ENCODE data around the gene TSPOAP1.
A peak's percentile ranks its signal among the peaks of the same experiment; 100 is the strongest.

TSPOAP1 gene

DNA sequence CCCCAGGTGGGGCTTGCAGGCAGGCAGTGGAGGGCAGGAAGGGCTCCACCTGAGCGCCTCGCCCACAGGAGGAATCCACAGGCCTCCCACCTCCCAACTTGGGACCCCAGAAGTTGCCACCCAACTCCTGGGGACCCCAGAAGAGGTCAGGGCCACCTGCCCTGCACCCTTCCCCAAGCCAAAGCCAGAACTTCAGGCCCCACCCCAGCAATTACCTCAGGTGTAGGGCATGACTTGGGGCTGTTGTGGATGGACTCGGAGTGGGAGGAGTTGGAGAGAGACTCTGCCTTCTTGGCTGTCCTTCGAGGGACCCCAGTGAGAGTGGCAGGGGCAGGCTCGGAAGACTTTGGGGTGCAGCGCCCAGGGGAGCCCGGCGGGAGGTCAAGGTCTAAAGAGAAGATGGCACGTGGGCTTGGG lies 10.5 kb downstream of the TSPOAP1 start:
- no peak for DNase-seq (ENCODE audit: low spot score)

DNA sequence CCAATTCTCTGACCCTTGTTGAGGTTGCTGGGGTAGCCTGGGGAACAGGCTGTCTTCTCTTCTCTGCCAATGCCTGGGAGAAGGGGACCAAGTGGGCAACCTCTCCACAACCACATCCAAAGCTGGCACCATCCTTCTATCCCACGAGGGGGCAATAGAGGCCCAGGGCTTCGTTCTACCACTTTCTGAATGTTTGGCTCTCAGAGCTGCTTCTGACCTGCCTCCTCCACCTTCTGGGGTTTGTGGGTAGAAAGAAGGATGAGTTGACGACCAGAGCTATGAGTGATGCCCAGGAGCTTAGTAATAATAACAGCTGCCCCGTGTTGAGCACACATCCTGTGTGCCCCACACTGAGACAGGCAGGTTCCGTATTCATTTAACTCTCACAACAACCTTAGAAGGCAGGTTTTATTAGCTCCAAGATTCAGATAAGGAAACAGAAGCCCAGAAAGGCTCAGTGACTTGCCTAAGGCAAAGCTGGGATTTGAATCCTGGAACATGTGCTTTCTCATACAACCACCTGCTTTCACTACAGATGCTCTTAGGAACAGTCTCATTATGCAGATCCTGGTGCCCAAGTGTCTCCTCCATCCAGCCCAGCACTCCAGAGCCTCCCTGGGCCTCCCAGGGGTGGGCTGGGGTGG lies 11.1 kb downstream of the TSPOAP1 start:
- DNase-seq (ENCODE audit: low spot score): peak; percentile 66

DNA sequence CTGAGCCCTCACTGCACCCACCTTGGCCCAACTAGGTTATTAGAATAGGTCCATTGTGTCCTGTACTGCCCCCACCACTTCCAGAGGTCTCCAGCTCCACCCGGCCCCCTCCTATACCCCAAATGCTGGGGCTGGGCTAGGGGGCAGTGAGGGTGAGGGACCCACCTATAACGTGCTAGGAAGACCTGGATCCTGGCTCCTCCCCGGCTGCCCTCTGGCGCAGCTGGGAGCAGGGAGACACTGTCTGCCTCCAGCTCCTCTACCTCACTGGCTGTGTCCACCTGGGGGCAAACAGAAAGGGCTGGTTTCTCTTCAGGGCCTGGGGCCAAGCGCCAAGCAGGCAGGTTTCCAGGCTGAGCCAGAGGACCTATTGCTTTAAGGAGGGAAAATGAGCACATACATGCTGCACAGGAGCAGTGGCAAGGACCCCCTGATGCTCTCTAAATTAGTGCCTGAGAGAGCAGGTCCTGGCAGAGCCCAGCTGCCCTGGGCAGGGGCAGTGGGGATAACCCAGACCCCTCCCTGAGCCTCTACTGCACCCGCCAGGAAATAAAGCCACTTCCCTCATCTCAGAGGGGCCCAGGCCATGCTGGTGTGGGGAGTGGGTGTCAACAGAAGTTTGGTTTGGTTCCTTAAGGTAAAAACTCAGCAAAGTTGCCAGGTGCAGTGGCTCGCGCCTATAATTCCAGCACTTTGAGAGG lies 12.2 kb downstream of the TSPOAP1 start:
- DNase-seq (ENCODE audit: low spot score): no peak

DNA sequence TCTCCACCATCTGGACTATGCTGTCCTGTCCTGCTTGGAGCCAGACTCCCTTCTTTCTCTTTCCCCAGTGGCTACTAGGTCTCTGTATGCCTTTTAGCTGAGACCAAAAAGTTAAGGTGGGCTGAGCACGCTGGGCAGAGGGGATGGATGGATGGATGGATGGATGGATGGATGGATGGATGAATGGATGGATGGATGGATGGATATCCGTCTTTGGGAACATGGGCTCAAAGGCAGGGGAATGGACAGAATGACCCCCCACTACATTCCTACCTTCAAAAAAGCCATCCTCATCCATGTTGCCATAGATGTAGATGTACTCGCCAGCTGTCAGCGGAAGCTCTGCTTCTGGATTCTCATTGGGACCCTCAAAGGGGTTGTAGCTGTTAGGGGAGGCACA lies 12.8 kb downstream of the TSPOAP1 start:
- no peak for DNase-seq (ENCODE audit: low spot score)

DNA sequence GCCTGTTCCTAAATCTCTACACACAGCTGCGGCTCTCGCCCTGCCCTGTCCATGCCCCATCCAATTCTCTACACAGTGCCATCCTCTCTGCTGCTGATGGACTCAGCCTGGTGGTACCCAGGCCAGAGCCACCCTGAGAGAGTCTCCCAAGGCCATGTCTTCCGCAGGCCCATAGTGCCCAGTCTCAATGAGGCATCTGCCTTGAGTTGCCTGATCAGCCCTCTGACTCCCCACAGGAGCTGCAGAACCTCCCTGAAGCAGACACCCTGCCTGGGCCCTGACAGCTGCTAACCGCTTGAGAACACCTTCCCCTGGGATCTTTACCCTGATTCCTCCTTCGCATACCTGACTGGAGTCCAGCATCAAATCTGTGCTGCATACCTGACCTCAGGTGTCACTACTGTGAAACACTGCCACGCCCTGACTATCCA lies 13.3 kb downstream of the TSPOAP1 start:
- DNase-seq (ENCODE audit: low spot score): no peak

DNA sequence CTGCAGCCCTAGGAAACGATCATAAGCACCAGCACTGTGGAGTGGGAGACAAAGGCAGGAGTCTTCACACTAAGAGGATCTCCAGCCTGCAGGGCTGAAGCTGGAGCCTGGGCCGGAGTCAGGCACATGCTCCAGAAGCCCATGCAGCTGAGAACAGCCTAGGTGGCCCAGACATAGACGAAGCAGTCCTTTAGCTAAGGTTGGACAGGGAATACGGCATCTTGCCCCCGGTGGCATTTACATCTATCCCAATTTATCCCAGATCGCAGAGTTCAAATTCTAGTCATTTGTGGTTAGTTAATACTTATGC lies 13.9 kb downstream of the TSPOAP1 start:
- DNase-seq (ENCODE audit: low spot score): no peak

DNA sequence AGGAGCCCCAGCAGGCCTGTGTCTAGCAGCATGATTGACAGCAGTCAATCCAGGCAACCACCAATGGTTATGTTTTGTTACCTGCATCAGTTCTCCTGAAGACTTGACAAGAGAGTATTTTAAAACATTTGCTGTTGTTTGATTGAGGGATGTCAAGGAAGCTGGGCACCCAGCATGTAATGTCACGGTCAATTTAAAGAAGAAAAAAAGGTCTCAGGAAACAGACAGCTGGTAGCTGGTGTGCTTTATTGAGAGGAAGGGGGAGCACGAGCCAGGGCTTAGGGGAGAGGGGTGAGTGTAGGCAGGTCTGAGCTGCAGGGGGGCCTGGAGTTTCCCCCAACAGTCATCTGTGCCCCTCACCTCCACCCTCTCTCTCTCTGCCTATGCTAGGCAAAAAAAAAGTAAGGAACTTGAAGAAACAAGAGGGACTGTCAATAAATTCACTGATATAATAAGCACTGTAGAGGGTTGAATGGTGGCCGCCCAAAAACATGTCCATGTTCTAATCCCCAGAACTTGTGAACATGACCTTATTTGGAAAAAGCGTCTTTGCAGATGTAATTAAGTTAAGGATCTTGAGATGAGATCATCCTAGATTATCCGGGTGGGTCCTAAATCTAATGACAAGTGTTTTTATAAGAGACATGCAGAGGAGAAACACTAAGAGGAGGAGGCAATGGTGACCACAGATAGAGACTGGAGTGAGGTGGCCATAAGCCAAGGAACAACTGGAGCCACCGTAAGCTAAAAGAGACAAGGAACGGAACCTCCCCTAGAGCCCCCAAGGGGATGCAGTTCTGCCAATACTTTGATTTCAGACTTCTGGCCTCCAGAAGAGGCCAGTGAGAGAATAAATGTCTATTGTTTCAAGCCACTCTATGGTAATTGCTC lies 14.5 kb downstream of the TSPOAP1 start:
- DNase-seq (ENCODE audit: low spot score): peak; percentile 76

DNA sequence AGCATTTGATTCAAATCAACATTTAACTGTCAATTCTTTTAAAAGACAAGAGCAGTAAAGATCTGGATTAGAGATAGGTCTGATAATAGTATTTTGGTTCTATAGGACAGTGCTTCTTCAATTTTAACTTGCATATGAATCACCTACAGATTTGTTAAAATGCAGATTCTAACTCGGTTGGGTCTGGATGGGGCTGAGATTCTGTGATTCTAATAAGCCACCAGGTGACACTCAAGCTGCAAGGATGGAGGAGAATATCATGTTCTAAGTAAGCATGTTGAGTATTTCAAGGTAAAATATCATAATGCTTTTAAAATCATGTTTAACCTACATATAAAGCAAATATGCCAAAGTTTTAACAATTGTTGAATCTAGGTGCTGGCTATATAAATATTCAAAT lies 15.8 kb downstream of the TSPOAP1 start:
- no peak for DNase-seq (ENCODE audit: low spot score)

DNA sequence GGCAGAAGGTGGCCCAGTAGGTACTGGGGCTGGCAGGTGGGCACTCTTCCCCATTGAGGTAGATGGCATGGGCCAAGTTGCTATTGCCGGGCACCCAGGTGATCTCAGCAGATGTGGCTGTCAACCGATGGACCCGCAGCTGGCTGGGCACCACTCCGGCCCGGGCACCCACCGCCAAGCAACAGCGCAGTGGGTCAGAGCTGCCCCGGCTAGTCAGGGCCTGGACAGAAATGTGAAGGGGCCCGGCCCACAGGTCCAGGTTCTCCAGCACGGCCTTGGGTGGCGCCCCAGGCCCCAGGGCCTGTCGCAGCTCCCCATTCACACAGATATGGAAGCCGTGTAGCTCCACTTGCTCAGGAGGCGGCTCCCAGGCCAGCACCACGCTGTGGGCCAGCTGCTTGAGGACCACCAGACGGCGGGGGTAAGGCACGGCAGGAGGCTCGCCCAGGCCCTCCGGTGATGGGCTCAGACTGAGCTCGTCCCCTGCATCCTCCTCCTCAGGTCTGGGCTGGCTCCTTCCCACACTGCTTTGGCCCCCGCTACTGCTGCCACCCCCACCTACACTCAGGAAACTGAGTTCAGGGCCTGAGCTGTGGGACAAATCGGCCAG lies 16.5 kb downstream of the TSPOAP1 start:
- no peak for DNase-seq (ENCODE audit: low spot score)

DNA sequence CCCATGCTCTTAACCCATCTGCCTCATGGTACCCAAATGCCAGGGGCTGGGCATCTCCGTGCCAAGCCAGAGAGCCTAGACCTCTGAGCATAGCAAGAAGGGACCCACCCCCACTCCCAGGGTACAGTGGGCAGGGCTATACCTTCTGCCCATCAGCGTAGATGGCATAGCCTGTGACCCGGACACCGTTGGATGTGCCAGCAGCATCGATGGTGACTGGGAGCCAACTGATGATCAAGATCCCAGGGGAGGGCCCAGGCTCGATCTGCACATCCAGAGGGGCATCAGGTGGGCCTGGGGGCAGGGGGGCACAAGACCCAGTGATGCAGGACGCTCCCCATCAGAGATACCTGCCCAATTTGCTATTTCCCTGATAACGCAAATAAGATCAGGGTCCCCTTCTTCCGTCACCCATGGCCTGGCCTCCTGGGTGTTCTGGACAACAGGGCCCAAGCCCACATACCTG lies 17.1 kb downstream of the TSPOAP1 start:
- no peak for DNase-seq (ENCODE audit: low spot score)

DNA sequence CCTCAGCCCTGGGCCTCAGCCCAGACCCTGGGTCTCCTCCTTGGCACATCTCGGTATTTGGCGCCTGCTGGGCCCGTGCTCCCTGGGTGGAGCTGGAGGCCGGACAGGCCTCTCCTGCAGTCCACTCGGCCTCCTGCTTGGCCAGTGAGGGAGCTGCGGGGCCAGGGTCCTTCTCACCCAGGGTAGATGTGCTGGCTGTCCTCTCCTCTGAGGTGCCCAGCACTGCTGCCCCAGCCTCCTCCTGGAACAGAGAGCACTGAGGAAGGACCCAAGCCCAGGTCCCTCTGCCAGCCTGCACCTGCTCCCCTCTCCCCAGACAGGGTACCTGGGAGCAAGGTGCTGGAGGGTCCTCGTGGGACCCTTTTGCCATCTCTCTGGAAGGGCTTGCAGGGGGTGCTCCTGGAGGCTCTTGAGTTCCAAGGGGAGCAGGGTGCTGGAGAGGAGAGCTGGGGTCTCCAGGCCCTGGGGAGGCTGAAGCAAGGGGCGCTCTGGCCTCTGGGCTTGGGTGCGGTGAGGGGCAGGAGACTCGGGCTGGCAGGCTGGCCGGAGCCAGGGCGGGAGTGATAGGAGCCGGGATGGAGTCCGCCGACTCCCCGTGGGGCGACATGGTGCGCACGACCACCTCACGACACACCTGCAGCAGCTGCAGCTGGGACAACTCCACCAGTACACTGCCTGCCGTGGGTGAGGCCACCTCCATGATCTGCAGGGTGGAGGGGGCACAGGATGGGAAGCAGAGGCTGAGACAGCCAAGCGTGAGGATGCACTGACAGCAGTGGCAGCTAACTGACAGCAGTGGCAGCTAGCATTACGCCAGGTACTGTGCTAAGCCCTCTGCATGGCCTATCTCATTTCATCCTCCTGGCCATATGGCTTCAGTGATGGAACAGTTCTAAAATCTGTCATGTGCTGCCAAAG lies 17.8 kb downstream of the TSPOAP1 start:
- no peak for DNase-seq (ENCODE audit: low spot score)

DNA sequence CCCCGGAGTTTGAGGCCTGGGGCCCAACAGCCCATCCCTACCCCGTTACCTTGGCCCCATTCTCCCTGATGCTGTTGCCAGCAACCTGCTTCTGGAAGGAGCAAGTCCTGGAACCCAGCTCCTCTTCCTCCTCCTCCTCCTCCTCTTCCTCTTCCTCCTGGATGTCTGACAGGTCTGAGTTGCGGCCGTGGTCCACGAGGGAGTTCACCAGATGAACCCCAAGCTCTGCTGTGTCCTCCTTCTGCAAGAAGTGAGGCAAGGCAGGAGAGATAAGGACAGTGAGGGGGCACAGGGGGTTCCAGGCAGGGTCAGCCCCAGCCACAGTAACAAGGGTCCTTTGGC lies 18.7 kb downstream of the TSPOAP1 start:
- DNase-seq (ENCODE audit: low spot score): no peak

DNA sequence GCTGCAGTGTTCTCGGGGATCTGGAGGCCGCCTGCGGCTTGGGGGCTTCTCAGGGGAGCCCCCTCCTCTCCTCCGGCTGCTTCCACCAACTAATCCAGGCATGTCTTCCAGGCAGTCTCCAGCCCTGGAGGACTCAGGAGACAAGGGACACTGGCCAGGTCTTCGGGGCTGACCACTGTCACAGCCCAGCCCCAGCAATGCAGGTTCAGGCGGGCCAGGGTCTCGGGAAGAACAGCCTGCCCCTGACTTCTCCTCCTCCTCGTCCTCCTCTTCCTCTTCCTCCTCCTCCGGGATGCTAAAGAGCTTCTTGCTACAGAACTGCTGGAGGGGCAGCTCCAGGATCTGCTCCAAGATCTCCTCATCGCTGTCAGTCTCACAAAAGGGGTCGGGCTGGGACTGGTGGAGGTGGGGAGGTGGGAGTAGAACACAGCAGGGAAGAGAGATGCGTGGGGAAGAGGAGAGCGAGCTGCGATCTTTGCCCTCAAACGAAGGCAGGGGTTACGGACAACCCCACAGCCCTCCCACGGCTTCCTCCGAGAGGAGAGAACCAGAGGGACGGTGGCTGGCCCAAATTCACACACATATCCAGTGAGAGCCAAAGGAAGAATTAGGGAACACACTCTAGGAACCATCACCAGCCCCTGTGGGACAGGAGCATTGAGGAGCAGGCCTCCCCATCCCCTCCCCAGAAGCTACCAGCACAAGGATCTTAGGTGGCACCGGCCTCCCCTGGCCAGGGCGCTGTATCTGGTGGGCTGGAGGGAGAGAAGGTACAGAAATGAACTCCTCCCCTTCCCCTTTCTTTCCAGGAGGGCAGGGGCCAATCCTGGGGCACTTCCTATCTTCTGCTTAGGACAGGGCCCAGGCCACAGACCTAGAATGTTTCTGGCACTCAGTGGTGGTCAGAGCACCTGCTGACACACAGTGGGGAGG lies 19.3 kb downstream of the TSPOAP1 start:
- DNase-seq (ENCODE audit: low spot score): no peak

DNA sequence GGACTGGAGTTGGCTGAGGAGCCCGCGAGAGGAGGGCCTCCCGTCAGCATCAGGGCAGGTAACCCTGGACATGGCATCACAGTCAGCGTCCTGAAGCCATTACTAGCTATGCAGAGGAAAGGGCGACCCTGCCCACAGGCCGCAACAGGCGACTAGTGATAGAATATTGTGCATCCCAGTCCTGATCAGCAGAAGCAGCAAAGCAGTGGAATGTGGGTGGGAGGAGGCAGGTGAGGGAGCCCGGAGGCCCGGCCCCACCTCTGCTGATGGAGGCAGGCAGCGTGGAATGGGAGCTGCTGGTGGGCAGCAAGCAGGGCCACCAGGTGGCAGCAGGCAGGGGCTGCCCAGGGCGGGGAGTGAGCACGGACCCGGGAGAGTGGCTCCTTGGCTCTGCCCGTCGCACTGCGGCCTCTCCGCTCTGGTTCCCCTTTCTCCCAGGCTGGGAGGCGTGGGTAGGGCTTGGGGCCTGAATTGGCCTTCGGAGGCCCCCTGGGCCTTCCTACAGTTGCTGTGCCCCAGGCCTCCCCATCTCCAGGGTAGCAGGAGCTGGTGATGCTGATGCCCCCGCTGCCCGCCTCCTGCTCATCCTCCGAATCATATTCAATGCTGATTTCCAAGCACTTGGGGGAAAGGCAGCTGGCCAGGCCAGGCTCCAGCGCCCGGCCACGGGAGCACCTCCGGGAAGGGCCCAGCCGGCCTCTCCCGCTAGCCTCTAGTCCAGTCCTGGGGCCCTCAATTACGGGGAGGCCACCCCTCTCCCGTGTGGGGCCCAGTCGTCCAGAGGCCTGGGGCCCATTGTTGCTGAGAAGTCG lies 20.2 kb downstream of the TSPOAP1 start:
- no peak for DNase-seq (ENCODE audit: low spot score)

DNA sequence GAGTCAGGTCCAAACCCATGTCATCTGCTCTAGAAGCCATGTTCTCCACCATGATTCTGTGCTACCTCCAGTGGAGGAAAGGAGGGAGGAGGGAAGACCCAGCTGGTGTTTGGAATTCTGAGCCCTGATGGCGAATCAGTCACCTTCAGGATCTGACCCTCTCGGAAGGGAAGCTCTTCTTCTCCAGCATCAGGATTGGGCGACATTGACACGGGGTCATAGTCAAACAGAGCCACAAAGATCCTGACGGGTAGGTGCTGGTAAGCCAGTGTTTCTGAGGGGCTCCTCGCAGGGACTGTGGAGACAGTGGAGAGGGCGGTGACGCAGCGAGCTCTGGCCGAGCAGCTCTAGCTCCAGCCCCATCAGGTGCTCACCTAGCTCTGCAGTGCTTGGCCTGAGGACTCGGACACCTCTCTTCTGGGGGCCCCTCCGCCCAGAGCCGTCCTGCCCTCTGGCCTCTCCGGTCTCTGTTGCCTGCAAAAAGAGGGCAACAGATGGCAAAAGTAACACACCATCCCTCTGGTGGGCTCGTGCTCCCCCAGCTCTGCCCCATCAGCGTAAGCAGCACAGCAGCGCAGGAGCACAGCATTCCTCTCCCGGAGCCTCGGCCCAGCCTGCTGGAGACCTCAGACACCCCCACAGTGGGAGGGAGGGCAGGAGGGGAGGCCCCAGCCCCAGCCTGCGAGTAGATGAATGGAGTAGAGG lies 21.0 kb downstream of the TSPOAP1 start:
- DNase-seq (ENCODE audit: low spot score): no peak

DNA sequence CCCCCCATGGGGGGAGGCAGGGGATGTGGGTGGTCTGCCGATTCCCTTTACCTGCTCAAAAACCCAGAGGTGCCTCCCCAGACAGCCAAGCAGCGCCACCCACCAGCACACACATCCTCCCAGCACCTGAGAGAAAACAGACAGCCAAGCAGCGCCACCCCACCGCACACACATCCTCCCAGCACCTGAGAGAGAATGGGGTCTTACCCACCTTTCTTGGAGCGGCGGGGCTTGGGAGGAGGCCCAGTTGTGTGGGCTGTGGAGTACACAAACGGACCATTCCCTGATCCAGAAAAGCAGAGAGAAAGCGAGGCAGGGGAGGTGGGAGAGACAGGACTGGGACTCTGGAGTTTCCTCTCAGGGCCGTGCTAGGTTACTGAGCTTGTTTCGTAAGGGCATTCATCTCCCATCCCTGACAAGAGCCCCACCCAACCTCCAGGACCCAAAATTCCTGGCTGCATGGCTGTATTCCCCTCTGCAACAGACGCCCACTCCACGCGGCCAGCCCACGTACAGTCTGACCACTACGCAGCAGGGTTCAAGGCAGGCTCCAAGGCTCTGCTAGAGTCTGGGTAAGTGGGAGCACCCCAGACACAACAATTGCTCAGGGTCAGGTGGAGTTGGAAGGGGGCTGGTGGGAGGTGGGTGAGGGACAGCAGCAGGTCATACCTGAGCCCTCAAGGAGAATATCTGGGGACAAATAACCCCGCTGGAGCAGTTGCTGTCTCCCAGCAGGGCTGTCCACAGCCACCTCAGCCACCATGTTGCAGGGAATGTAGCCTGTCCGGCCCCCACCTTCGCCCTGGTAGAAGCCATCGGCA lies 22.3 kb downstream of the TSPOAP1 start:
- no peak for DNase-seq (ENCODE audit: low spot score)

DNA sequence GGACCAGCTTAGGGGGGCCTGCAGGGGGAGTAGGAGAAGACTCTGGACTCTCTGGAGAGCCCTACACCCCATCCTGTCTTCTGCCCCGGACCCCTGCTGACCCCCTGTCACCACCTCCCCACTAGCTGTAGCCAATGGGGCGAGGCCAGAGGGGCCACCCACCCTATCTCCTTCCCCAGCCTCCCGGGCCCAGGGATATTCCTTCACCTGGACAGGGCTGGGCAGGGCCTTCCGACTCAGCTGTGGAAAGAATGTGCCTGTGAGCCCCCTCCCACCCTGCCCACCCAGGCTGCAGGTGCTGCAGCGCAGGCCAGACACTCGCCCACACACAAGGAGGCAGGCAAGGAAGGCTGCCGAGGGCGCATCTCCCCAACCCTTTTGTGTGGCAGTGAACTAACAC lies 23.0 kb downstream of the TSPOAP1 start:
- DNase-seq (ENCODE audit: low spot score): no peak

Measured in SK-N-DZ (cell line).